SKM-1 treated with dmso at 0.1 percent for 144 hours (cell line): ENCODE measurements around the gene PTRH1.

ENCODE experiments used
- DNase-seq: peaks from one replicate; lab custom pipeline; 2025; ENCODE audit not compliant: unreplicated experiment; lab: John Stamatoyannopoulos, UW

PTRH1 gene

GRCh38 chr9:127741831-127742434 lies 26.5 kb upstream of the PTRH1 start:
- DNase-seq: no peak

GRCh38 chr9:127739614-127740330 lies 24.3 kb upstream of the PTRH1 start:
- no peak for DNase-seq

GRCh38 chr9:127738666-127739065 lies 23.2 kb upstream of the PTRH1 start:
- DNase-seq: no peak

GRCh38 chr9:127735530-127736185 lies 20.2 kb upstream of the PTRH1 start:
- DNase-seq: no peak

- DNase-seq: peak; percentile 97
These were observed 19.5 kb upstream of the PTRH1 start, which contains the start of gene TOR2A for GRCh38 chr9:127734747-127735529. TSS of gene TOR2A (minus strand) at chr9:127735294. CDS start at chr9:127735270, 24 bp downstream.

GRCh38 chr9:127734247-127734746 lies 18.8 kb upstream of the PTRH1 start:
- DNase-seq: no peak

GRCh38 chr9:127733614-127734013 lies 18.2 kb upstream of the PTRH1 start:
- no peak for DNase-seq

GRCh38 chr9:127732444-127732843 lies 17.0 kb upstream of the PTRH1 start:
- no peak for DNase-seq

- no peak for DNase-seq
These were observed 16.5 kb upstream of the PTRH1 start for GRCh38 chr9:127731938-127732337.

- no peak for DNase-seq
These were observed 15.4 kb upstream of the PTRH1 start for GRCh38 chr9:127730799-127731410.

- no peak for DNase-seq
These were observed 14.8 kb upstream of the PTRH1 start for GRCh38 chr9:127730262-127730661.

GRCh38 chr9:127729522-127730256 lies 14.2 kb upstream of the PTRH1 start:
- DNase-seq: no peak

- no peak for DNase-seq
These were observed 13.3 kb upstream of the PTRH1 start for GRCh38 chr9:127728808-127729207.

GRCh38 chr9:127726871-127727270 lies 11.4 kb upstream of the PTRH1 start:
- DNase-seq: no peak

GRCh38 chr9:127724012-127724411 lies 8.5 kb upstream of the PTRH1 start:
- no peak for DNase-seq

- no peak for DNase-seq
These were observed 8.0 kb upstream of the PTRH1 start for GRCh38 chr9:127723444-127723843.

GRCh38 chr9:127723013-127723412 lies 7.5 kb upstream of the PTRH1 start:
- no peak for DNase-seq

- DNase-seq: no peak
These were observed 6.7 kb upstream of the PTRH1 start for GRCh38 chr9:127722055-127722745.

- DNase-seq: no peak
These were observed 5.9 kb upstream of the PTRH1 start for GRCh38 chr9:127721391-127721821.

- no peak for DNase-seq
These were observed 5.4 kb upstream of the PTRH1 start for GRCh38 chr9:127720865-127721227.
